GM10248 (cell line): ENCODE results near the gene MSH5.

Experiments used
- CTCF ChIA-PET: fragments of 300-600 bp; sonication (Branson Sonifier 250); formaldehyde crosslinking; extraction: SDS; loops from one replicate; lab custom pipeline; 2021; ENCODE audit warnings: antibody characterized with exemption; lab: Yijun Ruan, JAX
- POLR2A ChIA-PET: fragments of 350-650 bp; sonication (Branson Sonifier 250); formaldehyde crosslinking; extraction: SDS; loops from one replicate; lab custom pipeline; 2020; ENCODE audit warnings: antibody characterized with exemption; lab: Yijun Ruan, JAX
- DNase-seq: peaks from one replicate; pipeline ENCODE4 v3.0.0; 2012; ENCODE audit errors: extremely low spot score
- CTCF ChIP-seq: IDR thresholded peaks from 2 replicates; pipeline ENCODE4 v1.5.1; 2012; ENCODE audit warnings: mild to moderate bottlenecking, low read depth; ENCODE audit errors: extremely low read depth, missing control alignments, control extremely low read depth

Gene MSH5

GRCh38 chr6:31760790-31761189 lies 21.0 kb downstream of the MSH5 start:
- ChIA-PET POLR2A (no interaction called here), CTCF (interaction anchor here (4.3 kb wide), 1 partner anchor 9 kb away, joined by 30 read pairs; no protein-coding TSS in a partner anchor)
- TF ChIP-seq CTCF, result no peak
- DNase-seq, result no peak

- POLR2A ChIA-PET, result no interaction called here
- no peak for TF ChIP-seq CTCF
- CTCF ChIA-PET, result interaction anchor here (4.3 kb wide), 1 partner anchor 9 kb away, joined by 30 read pairs; no protein-coding TSS in a partner anchor
- no peak for DNase-seq
Observed at GRCh38 chr6:31761343-31761742, 21.5 kb downstream of the MSH5 start.

- TF ChIP-seq CTCF, result no peak
- POLR2A ChIA-PET, result no interaction called here
- CTCF ChIA-PET, result no interaction called here
- DNase-seq, result no peak
Observed at GRCh38 chr6:31762356-31762755, 22.6 kb downstream of the MSH5 start, which contains the start of gene SAPCD1. Gene SAPCD1, plus strand, starts transcription at chr6:31762656. Its CDS starts 399 bp downstream, at chr6:31763055.

- ChIA-PET CTCF (no interaction called here), POLR2A (no interaction called here)
- DNase-seq, result no peak
- no peak for TF ChIP-seq CTCF
Observed at GRCh38 chr6:31762878-31763618, 23.2 kb downstream of the MSH5 start.

- no peak for TF ChIP-seq CTCF
- POLR2A ChIA-PET, result no interaction called here
- CTCF ChIA-PET, result no interaction called here
- DNase-seq, result no peak
Observed at GRCh38 chr6:31763619-31763940, 23.8 kb downstream of the MSH5 start.

GRCh38 chr6:31764198-31764597 lies 24.4 kb downstream of the MSH5 start:
- DNase-seq, result no peak
- ChIA-PET CTCF (no interaction called here), POLR2A (no interaction called here)
- no peak for TF ChIP-seq CTCF

GRCh38 chr6:31765559-31765909 lies 25.7 kb downstream of the MSH5 start:
- no peak for DNase-seq
- ChIA-PET POLR2A (no interaction called here), CTCF (no interaction called here)
- no peak for TF ChIP-seq CTCF
